Neutrophil (primary cell): Measurements from ENCODE around the gene PTPRC.

Source experiments
- H3K27ac ChIP-seq: fragments of 200-600 bp; sonication (generic); 2 replicates; pipeline ENCODE4 v1.5.1; 2016; ENCODE audit warnings: mild to moderate bottlenecking, moderate library complexity
- H3K27me3 ChIP-seq: fragments of 200-600 bp; sonication (generic); 2 replicates; pipeline ENCODE4 v1.6.0; 2016; ENCODE audit warnings: mild to moderate bottlenecking
- H3K36me3 ChIP-seq: fragments of 200-600 bp; sonication (generic); 2 replicates; pipeline ENCODE4 v1.5.1; 2017
- H3K4me1 ChIP-seq, 2 experiments: fragments of 200-600 bp in 1 of 2; sonication (generic) in 1 of 2; 1 replicate in 1 of 2; 2 replicates in 1 of 2; pipeline versions ENCODE4 v1.5.1 to v1.6.1; 2013 to 2016; ENCODE audit warnings: low read depth in 1 of 2, low read length in 1 of 2, mild to moderate bottlenecking in 1 of 2, moderate library complexity in 1 of 2; ENCODE audit not compliant: control insufficient read depth in 1 of 2, insufficient read depth in 1 of 2
- H3K4me3 ChIP-seq, 2 experiments: fragments of 200-600 bp in 1 of 2; sonication (generic) in 1 of 2; 1 replicate in 1 of 2; 2 replicates in 1 of 2; pipeline ENCODE4 v1.5.1; 2013 to 2016; ENCODE audit warnings: low read depth in 1 of 2, low read length in 1 of 2, mild to moderate bottlenecking in 1 of 2, moderate library complexity in 1 of 2
- H3K9me3 ChIP-seq: fragments of 200-600 bp; sonication (generic); 2 replicates; pipeline ENCODE4 v1.5.1; 2016
- CTCF ChIP-seq: fragments of 200-600 bp; sonication (generic); IDR thresholded peaks from 2 replicates; pipeline ENCODE4 v1.5.1; 2016; ENCODE audit warnings: antibody characterized with exemption

Gene PTPRC

GRCh38 chr1:198730952-198731351 is 92.1 kb downstream of the PTPRC start:
- TF ChIP-seq CTCF, result no peak
- Histone ChIP-seq H3K4me3 (no peak overlapping the region), H3K4me1 (no peaks in the 10 kb centered on the region), H3K27ac (no peak overlapping the region), H3K36me3 (peaks cover 100% of the 10 kb centered on the region), H3K9me3 (no peaks in the 10 kb centered on the region), H3K27me3 (no peaks in the 10 kb centered on the region)

- H3K27me3 ChIP-seq, result no peaks in the 10 kb centered on the region
- H3K27ac ChIP-seq, result peak overlapping the region; percentile 13
- H3K4me3 ChIP-seq, result no peak overlapping the region
- H3K9me3 ChIP-seq, result no peaks in the 10 kb centered on the region
- H3K4me1 ChIP-seq, result no peaks in the 10 kb centered on the region
- H3K36me3 ChIP-seq, result peaks cover 99% of the 10 kb centered on the region
- TF ChIP-seq CTCF, result no peak
Measured at GRCh38 chr1:198734323-198735008, 95.6 kb downstream of the PTPRC start.

- no peak for TF ChIP-seq CTCF
- Histone ChIP-seq H3K27ac (no peak overlapping the region), H3K27me3 (no peaks in the 10 kb centered on the region), H3K4me1 (no peaks in the 10 kb centered on the region), H3K36me3 (peaks cover 99% of the 10 kb centered on the region), H3K4me3 (no peak overlapping the region), H3K9me3 (no peaks in the 10 kb centered on the region)
Measured at GRCh38 chr1:198741744-198742143, 102.9 kb downstream of the PTPRC start.

GRCh38 chr1:198747127-198747526 is 108.3 kb downstream of the PTPRC start:
- TF ChIP-seq CTCF, result no peak
- Histone ChIP-seq H3K27me3 (no peaks in the 10 kb centered on the region), H3K36me3 (peaks cover 100% of the 10 kb centered on the region), H3K9me3 (peaks cover 5% of the 10 kb centered on the region), H3K4me1 (no peaks in the 10 kb centered on the region), H3K27ac (peak overlapping the region; percentile 43), H3K4me3 (no peak overlapping the region)

- H3K27ac ChIP-seq, result no peak overlapping the region
- H3K27me3 ChIP-seq, result no peaks in the 10 kb centered on the region
- H3K4me1 ChIP-seq, result no peaks in the 10 kb centered on the region
- peaks cover 100% of the 10 kb centered on the region for H3K36me3 ChIP-seq
- H3K4me3 ChIP-seq, result no peak overlapping the region
- no peak for TF ChIP-seq CTCF
- peaks cover 5% of the 10 kb centered on the region for H3K9me3 ChIP-seq
Measured at GRCh38 chr1:198749279-198749678, 110.4 kb downstream of the PTPRC start.
